HepG2 (cell line): Measurements from ENCODE around the gene TIMELESS. TPM values are rescaled to one million over a fixed set of nuclear protein-coding genes. Genes with fewer than 3 reads are reported as not detected.

Experiments used
- AFF4 ChIP-seq: sonication (generic); formaldehyde crosslinking; IDR thresholded peaks from 2 replicates; pipeline ENCODE4 v1.4.0; 2020; ENCODE audit warnings: missing genetic modification reagents
- GTF3A ChIP-seq: sonication (generic); formaldehyde crosslinking; conservative IDR thresholded peaks from 2 replicates; pipeline ENCODE4 v1.4.0; 2020; ENCODE audit warnings: mild to moderate bottlenecking, missing genetic modification reagents
- HMGA1 ChIP-seq: sonication (generic); formaldehyde crosslinking; conservative IDR thresholded peaks from 2 replicates; pipeline ENCODE4 v1.4.0; 2020; ENCODE audit warnings: missing genetic modification reagents
- HNF4G ChIP-seq, 2 experiments: sonication (generic) in 1 of 2; formaldehyde crosslinking in 1 of 2; IDR thresholded peaks; 2 replicates each; pipeline versions ENCODE4 v1.4.0 to v1.6.1; 2011 to 2020; ENCODE audit warnings: borderline replicate concordance in 2 of 2, low read depth in 2 of 2, mild to moderate bottlenecking in 2 of 2, low read length in 1 of 2, missing genetic modification reagents in 1 of 2, moderate library complexity in 1 of 2
- IKZF4 ChIP-seq: sonication (generic); formaldehyde crosslinking; IDR thresholded peaks from 2 replicates; pipeline ENCODE4 v1.5.1; 2020; ENCODE audit warnings: borderline replicate concordance, mild to moderate bottlenecking, low read depth, missing genetic modification reagents; ENCODE audit errors: not compliant biosample characterization
- MED1 ChIP-seq: sonication (generic); formaldehyde crosslinking; IDR thresholded peaks from 2 replicates; pipeline ENCODE4 v1.4.0; 2020; ENCODE audit warnings: missing genetic modification reagents
- NFIB ChIP-seq: sonication (generic); formaldehyde crosslinking; IDR thresholded peaks from 2 replicates; pipeline ENCODE4 v1.9.0; 2021; ENCODE audit warnings: missing genetic modification reagents, mild to moderate bottlenecking, borderline replicate concordance
- PATZ1 ChIP-seq: sonication (generic); formaldehyde crosslinking; IDR thresholded peaks from 2 replicates; pipeline ENCODE4 v1.4.0; 2020; ENCODE audit warnings: missing genetic modification reagents
- RFXANK ChIP-seq: IDR thresholded peaks from 2 replicates; pipeline ENCODE4 v1.6.1; 2016
- TAF15 ChIP-seq: fragments of 200-400 bp; formaldehyde crosslinking; IDR thresholded peaks from one replicate; pipeline ENCODE4 v1.6.1; 2018; ENCODE audit warnings: mild to moderate bottlenecking, low read depth, low read length; ENCODE audit not compliant: poor library complexity, severe bottlenecking
- TGIF2 ChIP-seq: IDR thresholded peaks from 2 replicates; pipeline ENCODE4 v1.6.1; 2016; ENCODE audit warnings: control low read depth, missing compliant biosample characterization
- ZNF121 ChIP-seq: sonication (generic); formaldehyde crosslinking; IDR thresholded peaks from 2 replicates; pipeline ENCODE4 v1.5.0; 2020; ENCODE audit warnings: mild to moderate bottlenecking, missing genetic modification reagents
- ZNF18 ChIP-seq: sonication (generic); formaldehyde crosslinking; IDR thresholded peaks from 2 replicates; pipeline ENCODE4 v1.8.0; 2022; ENCODE audit warnings: mild to moderate bottlenecking, missing genetic modification reagents; ENCODE audit not compliant: insufficient replicate concordance
- ZNF33B ChIP-seq: sonication (generic); formaldehyde crosslinking; IDR thresholded peaks from 2 replicates; pipeline ENCODE4 v1.5.1; 2020; ENCODE audit warnings: mild to moderate bottlenecking, missing genetic modification reagents
- ZNF446 ChIP-seq: sonication (generic); formaldehyde crosslinking; IDR thresholded peaks from 2 replicates; pipeline ENCODE4 v1.5.0; 2020; ENCODE audit warnings: mild to moderate bottlenecking, missing genetic modification reagents
- ZNF550 ChIP-seq: sonication (generic); formaldehyde crosslinking; IDR thresholded peaks from 2 replicates; pipeline ENCODE4 v1.4.0; 2020; ENCODE audit warnings: mild to moderate bottlenecking, missing genetic modification reagents, borderline replicate concordance
- ZNF770 ChIP-seq: sonication (generic); formaldehyde crosslinking; IDR thresholded peaks from 2 replicates; pipeline ENCODE4 v1.5.0; 2020; ENCODE audit warnings: mild to moderate bottlenecking, missing genetic modification reagents
- ZNF792 ChIP-seq: IDR thresholded peaks from 2 replicates; pipeline ENCODE4 v1.6.1; 2016
- ZSCAN29 ChIP-seq: sonication (generic); formaldehyde crosslinking; conservative IDR thresholded peaks from 2 replicates; pipeline ENCODE4 v1.4.0; 2020; ENCODE audit warnings: mild to moderate bottlenecking, missing genetic modification reagents
- polyA plus RNA-seq, 8 experiments: library from polyadenylated mRNA; depleted of rRNA in 3 of 8; stranded (reverse) in 7 of 8; unstranded in 1 of 8; fragments of >200 nt; fragmentation: Illumina TruSeq in 4 of 8; extraction: Trizol in 4 of 8; gene quantifications; 2 replicates each; pipeline versions ENCODE4 v1.2.1 to v1.2.3, GENCODE V29; 2011 to 2016; ENCODE audit warnings: low read depth in 4 of 8, missing spikeins in 1 of 8, mixed read lengths in 1 of 8; ENCODE audit not compliant: insufficient read depth in 1 of 8
- total RNA-seq, 5 experiments: library from RNA; depleted of rRNA; stranded (reverse); fragments of >200 nt; fragmentation: Illumina TruSeq; extraction: Trizol; gene quantifications; 2 replicates each; pipeline ENCODE4 v1.2.3, GENCODE V29; 2016; ENCODE audit warnings: low read depth in 1 of 5

The TIMELESS gene
- total and polyA plus RNA-seq, 2 of the 13 experiments (the other 11 are each of a cell fraction or from before 2014, with no cell fraction given), result 4.0 to 20.3 TPM

- TF ChIP-seq ZSCAN29 (CRISPR knock-in tag), result no peak
- no peak for TF ChIP-seq HNF4G (IDR thresholded peaks at IDR 0.05; ENCODE audit: borderline replicate concordance, low read depth, low read length)
- TF ChIP-seq HNF4G (CRISPR knock-in tag; IDR thresholded peaks at IDR 0.05; ENCODE audit: borderline replicate concordance, low read depth), result no peak
- TF ChIP-seq IKZF4 (CRISPR knock-in tag), result peak; percentile 91
- no peak; the same call in 1 of the 2 replicates for TF ChIP-seq PATZ1
- no peak for TF ChIP-seq RFXANK
- TF ChIP-seq TAF15, result no peak
- TF ChIP-seq ZNF18 (CRISPR knock-in tag), result peak; percentile 76
- TF ChIP-seq ZNF550 (CRISPR knock-in tag), result no peak
- peak; percentile 94 for TF ChIP-seq ZNF446 (CRISPR knock-in tag)
- peak; percentile 32; the same call in 1 of the 2 replicates for TF ChIP-seq ZNF792 (CRISPR knock-in tag)
- TF ChIP-seq ZNF33B (CRISPR knock-in tag), result peak; percentile 95
- TF ChIP-seq ZNF121 (CRISPR knock-in tag), result no peak
- no peak for TF ChIP-seq NFIB (CRISPR knock-in tag)
- TF ChIP-seq MED1 (CRISPR knock-in tag), result peak; percentile 33; the same call in 1 of the 2 replicates
- TF ChIP-seq ZNF770 (CRISPR knock-in tag), result peak; percentile 20; the same call in 1 of the 2 replicates
- peak; percentile 79; the same call in 1 of the 2 replicates for TF ChIP-seq TGIF2 (CRISPR knock-in tag)
- no peak for TF ChIP-seq HMGA1
- no peak for TF ChIP-seq AFF4 (CRISPR knock-in tag)
- no peak for TF ChIP-seq GTF3A (CRISPR knock-in tag)
Measured at GRCh38 chr12:56488041-56488955, 39.1 kb upstream of the TIMELESS start, which contains the start of gene GLS2 (continued).
